GM12865 (cell line): ENCODE measurements around the gene TMEM40.

Experiments used
- DNase-seq: peaks from one replicate; pipeline ENCODE4 v3.0.0; 2010; ENCODE audit warnings: low read depth
- H3K4me3 ChIP-seq: 2 replicates; pipeline ENCODE4 v1.5.1; 2011; ENCODE audit warnings: mild to moderate bottlenecking, low read depth, low read length, control low read depth
- TF ChIP-seq, protein P1 (sequence below): IDR thresholded peaks from 2 replicates; pipeline ENCODE4 v1.5.1; 2011; ENCODE audit warnings: low read length, control low read depth, low read depth, inconsistent platforms; ENCODE audit not compliant: insufficient read depth; ENCODE audit errors: missing control alignments

TMEM40 gene

DNA sequence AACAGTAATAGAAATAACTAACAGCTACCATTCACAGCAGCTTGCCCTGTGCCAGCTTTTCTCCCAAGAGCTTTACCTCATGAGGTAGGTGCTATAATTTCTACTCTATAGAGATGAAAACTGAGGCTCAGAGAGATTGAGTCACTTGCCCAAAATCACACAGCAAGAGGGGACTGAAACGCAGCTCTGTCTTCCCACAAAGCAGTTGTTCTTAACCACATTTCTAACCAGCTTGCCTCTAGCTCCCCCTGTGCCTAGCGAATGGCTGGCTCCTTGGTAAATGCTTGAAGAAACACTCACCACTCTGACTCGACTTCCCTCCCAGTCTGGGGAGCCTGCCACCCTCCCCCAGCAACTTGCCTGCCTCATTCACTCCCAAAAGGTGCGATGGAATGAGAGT is 15.6 kb upstream of the TMEM40 start:
- H3K4me3 ChIP-seq: no peak overlapping the region
- TF ChIP-seq, protein P1, sequence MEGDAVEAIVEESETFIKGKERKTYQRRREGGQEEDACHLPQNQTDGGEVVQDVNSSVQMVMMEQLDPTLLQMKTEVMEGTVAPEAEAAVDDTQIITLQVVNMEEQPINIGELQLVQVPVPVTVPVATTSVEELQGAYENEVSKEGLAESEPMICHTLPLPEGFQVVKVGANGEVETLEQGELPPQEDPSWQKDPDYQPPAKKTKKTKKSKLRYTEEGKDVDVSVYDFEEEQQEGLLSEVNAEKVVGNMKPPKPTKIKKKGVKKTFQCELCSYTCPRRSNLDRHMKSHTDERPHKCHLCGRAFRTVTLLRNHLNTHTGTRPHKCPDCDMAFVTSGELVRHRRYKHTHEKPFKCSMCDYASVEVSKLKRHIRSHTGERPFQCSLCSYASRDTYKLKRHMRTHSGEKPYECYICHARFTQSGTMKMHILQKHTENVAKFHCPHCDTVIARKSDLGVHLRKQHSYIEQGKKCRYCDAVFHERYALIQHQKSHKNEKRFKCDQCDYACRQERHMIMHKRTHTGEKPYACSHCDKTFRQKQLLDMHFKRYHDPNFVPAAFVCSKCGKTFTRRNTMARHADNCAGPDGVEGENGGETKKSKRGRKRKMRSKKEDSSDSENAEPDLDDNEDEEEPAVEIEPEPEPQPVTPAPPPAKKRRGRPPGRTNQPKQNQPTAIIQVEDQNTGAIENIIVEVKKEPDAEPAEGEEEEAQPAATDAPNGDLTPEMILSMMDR: no peak
- DNase-seq: no peak

DNA sequence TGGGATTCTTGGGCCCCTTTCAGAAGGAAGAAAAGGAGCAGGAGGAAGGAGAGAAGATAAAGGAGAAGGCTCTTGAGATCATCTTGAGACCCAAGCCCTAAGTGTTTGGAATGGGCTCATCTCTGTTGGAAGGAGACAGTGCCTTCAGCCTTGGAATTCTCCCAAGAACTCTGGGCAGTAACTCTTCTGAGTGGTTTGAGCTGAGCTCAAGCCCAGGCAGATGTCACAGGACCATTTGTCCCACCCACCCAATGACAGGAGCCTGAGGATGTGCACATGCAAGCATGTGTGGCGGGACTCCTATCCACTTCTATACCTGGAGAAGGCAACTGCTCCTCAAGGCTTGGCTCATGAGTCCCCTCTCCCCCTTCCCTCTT is 14.6 kb upstream of the TMEM40 start:
- TF ChIP-seq, protein P1: no peak
- no peak for DNase-seq
- H3K4me3 ChIP-seq: no peak overlapping the region

DNA sequence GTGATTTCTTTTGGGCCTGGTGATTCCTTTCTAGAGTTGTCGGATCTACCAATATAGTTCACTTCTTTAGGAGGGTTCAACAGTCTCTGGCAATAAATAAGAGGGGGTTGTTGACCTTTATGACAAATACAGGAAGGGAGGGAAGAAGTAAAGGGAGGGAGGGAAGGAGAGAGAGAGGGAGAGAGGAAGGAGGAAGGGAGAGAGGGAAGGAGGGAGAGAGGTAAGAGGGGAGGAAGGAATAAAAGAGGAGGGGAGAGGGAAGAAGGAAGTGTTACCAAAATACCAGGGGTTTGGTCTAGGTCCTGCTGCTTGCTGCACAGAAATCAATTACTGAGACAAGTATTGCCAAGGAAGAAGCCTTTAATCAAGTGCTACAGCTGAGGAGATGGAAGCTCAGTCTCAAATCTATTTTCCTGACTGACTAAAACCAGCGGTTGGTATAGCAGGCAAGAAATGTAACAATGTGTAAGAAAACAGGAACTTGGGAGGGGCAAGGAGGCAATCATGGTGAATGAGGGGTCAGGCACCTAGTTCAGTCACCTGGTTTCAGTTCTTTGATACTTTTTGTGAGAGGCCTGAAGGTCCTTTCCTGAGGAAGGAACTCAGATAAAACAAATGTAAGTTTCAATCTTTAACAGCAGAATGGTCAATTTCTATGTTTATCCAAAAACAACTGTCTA is 14.1 kb upstream of the TMEM40 start:
- DNase-seq: no peak
- TF ChIP-seq, protein P1: no peak
- no peak overlapping the region for H3K4me3 ChIP-seq

DNA sequence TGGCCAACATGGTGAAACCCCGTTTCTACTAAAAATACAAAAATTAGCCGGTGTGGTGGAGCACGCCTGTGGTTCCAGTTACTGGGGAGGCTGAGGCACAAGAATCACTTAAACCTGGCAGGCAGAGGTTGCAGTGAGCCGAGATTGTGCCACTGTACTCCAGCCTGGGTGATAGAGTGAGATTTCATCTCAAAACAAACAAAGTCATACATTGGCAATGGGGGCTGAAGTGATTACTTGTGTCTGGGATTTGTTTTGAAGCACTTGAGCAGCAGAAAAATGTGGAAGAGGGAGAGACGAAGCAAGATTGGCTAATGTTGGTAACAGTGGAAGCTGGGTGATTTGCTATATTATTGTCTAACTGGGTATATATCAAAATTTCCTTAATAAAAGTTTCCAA is 13.4 kb upstream of the TMEM40 start:
- no peak overlapping the region for H3K4me3 ChIP-seq
- no peak for DNase-seq
- TF ChIP-seq, protein P1: no peak

DNA sequence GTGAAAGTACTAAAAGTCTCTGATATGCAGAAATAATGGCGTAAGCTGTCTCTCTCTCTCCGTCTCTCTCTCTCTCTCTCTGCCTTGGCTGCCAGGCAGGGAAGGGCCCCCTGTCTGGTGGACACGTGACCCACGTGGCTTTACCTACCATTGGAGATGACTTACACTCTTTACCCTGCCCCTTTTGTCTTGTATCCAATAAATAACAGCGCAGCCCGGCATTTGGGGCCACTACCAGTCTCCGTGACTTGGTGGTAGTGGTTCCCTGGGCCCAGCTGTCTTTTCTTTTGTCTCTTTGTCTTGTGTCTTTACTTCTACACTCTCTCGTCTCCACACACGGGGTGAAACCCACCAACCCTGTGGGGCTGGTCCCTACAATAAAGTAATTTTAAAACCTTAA is 12.2 kb upstream of the TMEM40 start:
- TF ChIP-seq, protein P1: no peak
- no peak for DNase-seq
- H3K4me3 ChIP-seq: no peak overlapping the region

DNA sequence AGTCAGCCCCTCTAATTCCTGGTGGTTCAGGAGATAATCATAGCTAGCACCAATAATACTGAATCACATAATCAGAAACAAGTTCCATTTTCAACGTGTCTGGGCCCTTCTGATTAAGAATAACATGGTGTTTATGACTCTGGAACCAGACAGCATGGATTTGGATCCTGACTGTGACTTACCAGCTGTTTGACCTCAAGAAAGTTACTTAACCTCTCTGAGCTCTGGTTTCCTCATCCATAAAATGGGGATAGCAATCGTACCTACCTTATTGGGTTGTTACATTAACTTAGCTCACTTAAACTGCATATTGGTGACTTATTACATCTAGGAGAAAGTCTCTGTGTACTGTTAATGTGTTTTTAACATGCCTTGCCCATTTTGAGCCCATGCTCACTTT is 10.7 kb upstream of the TMEM40 start:
- no peak overlapping the region for H3K4me3 ChIP-seq
- DNase-seq: no peak
- TF ChIP-seq, protein P1: no peak
